Adrenal gland (tissue), 12 donors: ENCODE results near the gene MIS12. TPM values are rescaled to one million over a fixed set of nuclear protein-coding genes. Genes with fewer than 3 reads are reported as not detected.
A peak's percentile ranks its signal among the peaks of the same experiment; 100 is the strongest.

Experiments used
- DNase-seq, 7 donors: peaks; one replicate each; pipeline ENCODE4 v3.0.0-alpha.2; 2019 to 2020
- H3K27ac ChIP-seq, 5 donors: fragments of 200-600 bp; sonication (generic) in 4 of 5; 1 replicate in 3 of 5; 2 replicates in 2 of 5; pipeline versions ENCODE4 v1.5.1 to v1.8.0; 2016 to 2020; ENCODE audit warnings: mild to moderate bottlenecking in 1 of 5
- H3K27me3 ChIP-seq: fragments of 200-600 bp; 2 replicates; pipeline ENCODE4 v1.8.0; 2021
- H3K36me3 ChIP-seq, 2 donors: fragments of 200-600 bp; replicated peaks in 1 of 2; 1 replicate in 1 of 2; 2 replicates in 1 of 2; pipeline versions ENCODE4 v1.5.1 to v1.8.0; 2018 to 2022
- H3K4me1 ChIP-seq, 2 donors: fragments of 200-600 bp; replicated peaks in 1 of 2; 1 replicate in 1 of 2; 2 replicates in 1 of 2; pipeline versions ENCODE4 v1.5.1 to v1.8.0; 2018 to 2021
- H3K4me3 ChIP-seq, 4 donors: fragments of 200-600 bp; sonication (generic) in 3 of 4; one replicate each; pipeline ENCODE4 v1.5.1; 2016 to 2018
- H3K9me3 ChIP-seq, 3 donors: fragments of 200-600 bp; sonication (generic) in 1 of 3; replicated peaks in 1 of 3; 1 replicate in 2 of 3; 2 replicates in 1 of 3; pipeline versions ENCODE4 v1.5.1 to v1.8.0; 2016 to 2021
- POLR2A ChIP-seq, 2 donors: fragments of 450-650 bp; IDR thresholded peaks; one replicate each; pipeline ENCODE4 v1.6.1; 2017; ENCODE audit warnings: antibody characterized with exemption in 2 of 2, mild to moderate bottlenecking in 2 of 2, moderate library complexity in 1 of 2
- WGBS, 4 donors: extraction: QIAGEN DNeasy Blood & Tissue Kit in 2 of 4; methylation state at CpG; one replicate each; pipeline versions ENCODE4 v1.1.5 to v1.1.7; 2013 to 2017; 5-methylcytosine and 5-hydroxymethylcytosine counted together
- intact Hi-C, 2 donors: fragments of 100-400 bp; cut with DNase I; formaldehyde crosslinking; loops; one replicate each; pipeline versions ENCODE4 v1.14.1 to v1.15.0; 2022 to 2023
- polyA plus RNA-seq, 3 donors: library from polyadenylated mRNA; stranded (reverse); fragments of 200-250 nt in 2 of 3; fragments of 350-450 nt in 1 of 3; fragmentation: Illumina TruSeq in 1 of 3; extraction: RNeasy Lipid Tissue Mini Kit (QIAGEN cat#74804) in 1 of 3; gene quantifications; one replicate each; pipeline ENCODE4 v1.2.3, GENCODE V29; 2013 to 2014
- total RNA-seq, 9 donors: library from RNA; depleted of rRNA in 4 of 9; stranded (reverse); fragments of >200 nt in 4 of 9; fragments of 120-200 nt in 1 of 9; fragmentation: NEBNext Ultra II Directional in 1 of 9; extraction: Animal tissue kit (Norgen Biotek cat#: 25700) in 1 of 9; gene quantifications; one replicate each; pipeline versions ENCODE4 v1.1.0 to v1.2.4, GENCODE V29; 2013 to 2023
- TF ChIP-seq, protein P1 (sequence below), 6 experiments: fragments of 450-650 bp in 4 of 6; fragments of 200-600 bp in 2 of 6; sonication (generic) in 1 of 6; IDR thresholded peaks; 1 replicate in 5 of 6; 2 replicates in 1 of 6; pipeline versions ENCODE4 v1.5.1 to v1.8.0; 2016 to 2021; ENCODE audit warnings: antibody characterized with exemption in 6 of 6, mild to moderate bottlenecking in 2 of 6, moderate library complexity in 1 of 6
- donor health status: healthy with polysubstance abuse.
- donor health status: Bipolar disorder and iron deficiency.
- donor health status: DM: yes; HTN: yes; CAD: no.
- donor health status: DM: no; HTN: no; CAD: no.
- donor health status: DM: no; HTN: no; CAD: no.
- donor health status: DM: yes; HTN: yes; CAD: no.

MIS12 gene
- total and polyA plus RNA-seq, 12 donors: 7.1 to 36.0 (median 15.4) TPM

DNA sequence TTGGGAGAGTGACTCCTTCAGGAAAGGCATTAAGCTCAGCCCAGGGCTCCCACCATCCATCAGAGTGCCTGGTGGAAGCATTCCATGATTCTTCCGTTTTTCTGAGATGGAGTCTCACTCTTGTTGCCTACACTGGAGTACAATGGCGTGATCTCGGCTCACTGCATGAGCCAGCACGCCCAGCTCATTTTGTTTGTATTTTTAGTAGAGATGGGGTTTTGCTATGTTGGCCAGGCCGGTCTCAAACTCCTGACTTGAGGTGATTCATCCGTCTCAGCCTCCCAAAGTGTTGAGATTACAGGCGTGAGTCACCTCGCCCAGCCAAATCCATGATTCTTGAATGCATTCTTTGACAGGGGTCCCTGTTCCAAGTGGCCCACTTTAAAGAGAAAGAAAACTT, 23.1 kb downstream of the MIS12 start:
- H3K4me1 ChIP-seq: no peaks in the 10 kb centered on the region
- no peak overlapping the region for H3K4me3 ChIP-seq
- DNase-seq: peak in 1 of 7 donors; percentile 36
- TF ChIP-seq, protein P1, sequence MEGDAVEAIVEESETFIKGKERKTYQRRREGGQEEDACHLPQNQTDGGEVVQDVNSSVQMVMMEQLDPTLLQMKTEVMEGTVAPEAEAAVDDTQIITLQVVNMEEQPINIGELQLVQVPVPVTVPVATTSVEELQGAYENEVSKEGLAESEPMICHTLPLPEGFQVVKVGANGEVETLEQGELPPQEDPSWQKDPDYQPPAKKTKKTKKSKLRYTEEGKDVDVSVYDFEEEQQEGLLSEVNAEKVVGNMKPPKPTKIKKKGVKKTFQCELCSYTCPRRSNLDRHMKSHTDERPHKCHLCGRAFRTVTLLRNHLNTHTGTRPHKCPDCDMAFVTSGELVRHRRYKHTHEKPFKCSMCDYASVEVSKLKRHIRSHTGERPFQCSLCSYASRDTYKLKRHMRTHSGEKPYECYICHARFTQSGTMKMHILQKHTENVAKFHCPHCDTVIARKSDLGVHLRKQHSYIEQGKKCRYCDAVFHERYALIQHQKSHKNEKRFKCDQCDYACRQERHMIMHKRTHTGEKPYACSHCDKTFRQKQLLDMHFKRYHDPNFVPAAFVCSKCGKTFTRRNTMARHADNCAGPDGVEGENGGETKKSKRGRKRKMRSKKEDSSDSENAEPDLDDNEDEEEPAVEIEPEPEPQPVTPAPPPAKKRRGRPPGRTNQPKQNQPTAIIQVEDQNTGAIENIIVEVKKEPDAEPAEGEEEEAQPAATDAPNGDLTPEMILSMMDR (IDR thresholded peaks at IDR 0.05): no peak
- TF ChIP-seq POLR2A (IDR thresholded peaks at IDR 0.05): no peak
- WGBS, 4 donors: 76 to 88% (median 83%) methylated on average over 8 of the region's 8 CpGs
- no peaks in the 10 kb centered on the region for H3K27me3 ChIP-seq
- no peak overlapping the region for H3K27ac ChIP-seq
- H3K36me3 ChIP-seq: no peaks in the 10 kb centered on the region
- H3K9me3 ChIP-seq: no peaks in the 10 kb centered on the region
- intact Hi-C loops: no loop called here

DNA sequence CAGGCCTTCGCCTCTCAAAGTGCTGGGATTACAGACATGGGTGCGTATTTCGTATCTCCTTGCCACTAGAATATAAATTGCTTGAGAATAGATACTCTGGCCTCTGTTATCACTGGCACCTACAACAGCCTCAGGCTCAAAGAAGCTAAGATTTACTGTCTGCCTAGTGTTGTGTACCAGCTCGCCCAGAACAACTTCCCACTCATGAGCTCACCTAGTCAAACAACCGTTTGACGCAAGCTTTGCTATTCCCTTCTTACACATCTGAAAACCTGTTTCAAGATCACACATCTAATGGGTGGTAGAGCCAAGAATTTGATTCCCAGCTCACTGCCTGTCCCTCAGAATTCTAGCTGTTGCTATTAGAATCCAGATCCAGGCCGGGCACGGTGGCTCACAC, 24.4 kb downstream of the MIS12 start:
- H3K9me3 ChIP-seq: no peaks in the 10 kb centered on the region
- peak in 2 of 7 donors; percentile 16 to 71 for DNase-seq
- no peaks in the 10 kb centered on the region for H3K27me3 ChIP-seq
- H3K4me1 ChIP-seq: no peaks in the 10 kb centered on the region
- WGBS, 4 donors: 77 to 85% (median 82%) methylated on average over 6 to 8 of the region's 8 CpGs
- TF ChIP-seq, protein P1 (IDR thresholded peaks at IDR 0.05): no peak
- TF ChIP-seq POLR2A (IDR thresholded peaks at IDR 0.05): no peak
- no peak overlapping the region for H3K4me3 ChIP-seq
- no peak overlapping the region for H3K27ac ChIP-seq
- intact Hi-C loops: no loop called here
- no peaks in the 10 kb centered on the region for H3K36me3 ChIP-seq

DNA sequence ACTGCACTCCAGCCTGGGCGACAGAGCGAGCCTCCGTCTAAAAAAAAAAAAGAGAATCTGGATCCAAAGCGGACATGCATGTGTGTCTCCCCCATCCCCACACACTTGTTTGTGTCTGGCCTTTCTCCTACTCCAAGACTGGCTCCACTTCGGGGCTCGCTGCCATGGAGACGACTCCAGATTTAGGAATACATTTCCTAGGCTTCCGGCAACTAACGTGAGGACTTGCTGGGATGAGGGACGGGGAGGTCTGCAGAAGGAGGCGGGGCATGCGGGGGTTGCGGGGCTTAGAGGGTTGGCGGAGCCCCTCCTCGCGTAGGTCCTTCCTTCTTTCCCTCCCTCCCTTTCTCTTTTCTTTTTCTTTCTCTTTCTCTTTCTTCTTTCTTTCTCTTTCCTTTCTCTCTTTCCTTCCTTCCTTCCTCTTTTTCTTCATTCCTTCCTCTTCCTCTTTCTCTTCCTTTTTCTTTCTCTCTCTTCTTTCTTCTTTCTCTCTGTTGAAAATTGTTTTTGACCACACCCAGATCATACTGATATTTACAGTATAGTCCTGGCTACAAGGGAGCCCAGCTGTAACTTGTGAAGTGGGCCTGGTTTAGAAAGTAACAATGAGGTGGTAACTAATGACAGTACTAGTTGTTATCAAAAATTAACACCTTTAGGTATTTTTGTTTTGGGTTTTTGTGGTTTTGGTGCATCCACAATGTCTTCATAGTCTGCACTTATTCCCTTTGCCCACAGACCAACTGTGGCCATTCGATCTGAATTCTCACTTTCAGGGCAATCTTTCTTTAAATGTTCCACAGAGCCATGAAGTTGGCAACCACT, 25.2 kb downstream of the MIS12 start:
- WGBS, 4 donors: 55 to 62% (median 60%) methylated on average over 17 of the region's 17 CpGs
- TF ChIP-seq, protein P1 (IDR thresholded peaks at IDR 0.05): no peak
- no peak for TF ChIP-seq POLR2A (IDR thresholded peaks at IDR 0.05)
- intact Hi-C loops: no loop called here
- no peaks in the 10 kb centered on the region for H3K4me1 ChIP-seq
- no peaks in the 10 kb centered on the region for H3K36me3 ChIP-seq
- no peak overlapping the region for H3K4me3 ChIP-seq
- DNase-seq: peak in 3 of 7 donors; percentile 11 to 46 (median 44)
- H3K9me3 ChIP-seq: no peaks in the 10 kb centered on the region
- no peaks in the 10 kb centered on the region for H3K27me3 ChIP-seq
- H3K27ac ChIP-seq: no peak overlapping the region

DNA sequence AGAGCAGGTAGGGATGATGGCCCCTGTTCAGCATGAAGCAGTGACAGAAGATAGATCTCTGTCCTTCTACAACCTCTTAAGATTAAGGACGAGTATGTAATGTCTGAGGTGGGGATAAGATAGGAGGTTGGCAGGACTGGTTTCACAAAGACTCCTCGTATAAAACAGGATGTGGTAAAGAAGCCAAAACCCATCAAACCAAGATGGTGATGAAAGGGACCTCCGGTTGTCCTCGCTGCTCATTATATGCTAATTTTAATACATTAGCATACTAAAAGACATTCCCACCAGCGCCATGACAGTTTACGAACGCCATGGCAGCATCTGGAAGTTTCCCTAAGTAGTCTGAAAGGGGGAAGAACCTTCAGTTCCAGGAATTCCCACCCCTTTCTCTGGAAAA, 27.3 kb downstream of the MIS12 start:
- Histone ChIP-seq H3K27ac (no peak overlapping the region), H3K27me3 (no peaks in the 10 kb centered on the region), H3K36me3 (no peaks in the 10 kb centered on the region), H3K4me3 (no peak overlapping the region), H3K4me1 (no peaks in the 10 kb centered on the region), H3K9me3 (no peaks in the 10 kb centered on the region)
- intact Hi-C loops: no loop called here
- TF ChIP-seq, protein P1 (IDR thresholded peaks at IDR 0.05): no peak
- no peak for TF ChIP-seq POLR2A (IDR thresholded peaks at IDR 0.05)
- DNase-seq: peak in 1 of 7 donors; percentile 33
- 61 to 74% (median 69%) methylated on average over 7 of the region's 7 CpGs for WGBS, 4 donors
